ENCODE data around the gene SCG2. TPM values are rescaled to one million over a fixed set of nuclear protein-coding genes. Genes with fewer than 3 reads are reported as not detected.
A peak's percentile ranks its signal among the peaks of the same experiment; 100 is the strongest.

SCG2 gene
- total and polyA plus RNA-seq, 4 donors: 1.5 to 6.0 (median 2.9) TPM

DNA sequence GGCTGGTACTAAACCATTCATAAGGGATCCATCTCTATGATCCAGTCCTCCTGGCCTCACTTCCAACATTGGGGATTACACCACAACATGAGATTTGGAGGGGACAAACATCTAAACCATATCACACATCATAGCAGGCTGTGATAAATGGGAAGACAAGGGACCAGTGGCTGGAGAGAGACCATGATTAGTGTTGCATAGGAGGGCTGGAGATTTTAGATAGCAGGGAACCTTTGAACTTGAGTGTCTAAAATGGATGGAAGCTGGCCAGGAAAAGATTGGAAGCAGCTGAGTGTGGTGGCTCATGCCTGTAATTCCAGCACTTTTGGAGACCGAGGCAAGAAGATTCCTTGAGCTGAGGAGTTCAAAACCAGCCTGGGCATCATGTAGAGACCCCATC is 12.4 kb upstream of the SCG2 start:
- WGBS, 2 donors: 94 to 100% methylated on average over 1 of the region's 1 CpG
- Histone ChIP-seq H3K4me1 (ENCODE audit: control insufficient read depth in 1 of 2, insufficient read depth in 2 of 2, low read length in 2 of 2) (no peaks in the 10 kb centered on the region), H3K9me3 (ENCODE audit: control insufficient read depth, low read length) (no peaks in the 10 kb centered on the region), H3K27ac (ENCODE audit: low read depth in 1 of 2, low read length in 2 of 2) (no peak overlapping the region), H3K4me3 (ENCODE audit: low read length in 2 of 2) (no peak overlapping the region), H3K36me3 (ENCODE audit: control insufficient read depth in 1 of 2, insufficient read depth in 2 of 2, low read length in 1 of 2) (no peaks in the 10 kb centered on the region), H3K27me3 (ENCODE audit: control insufficient read depth in 1 of 2, insufficient read depth in 2 of 2, low read length in 1 of 2) (no peaks in the 10 kb centered on the region)
- ATAC-seq (ENCODE audit: low FRiP score) (no peak), DNase-seq (no peak)
- intact Hi-C loops (cut with DNase I): loop anchor here in 1 of 2 donors (10.0 kb wide), 1 partner anchor 150 kb away; no protein-coding TSS in a partner anchor

DNA sequence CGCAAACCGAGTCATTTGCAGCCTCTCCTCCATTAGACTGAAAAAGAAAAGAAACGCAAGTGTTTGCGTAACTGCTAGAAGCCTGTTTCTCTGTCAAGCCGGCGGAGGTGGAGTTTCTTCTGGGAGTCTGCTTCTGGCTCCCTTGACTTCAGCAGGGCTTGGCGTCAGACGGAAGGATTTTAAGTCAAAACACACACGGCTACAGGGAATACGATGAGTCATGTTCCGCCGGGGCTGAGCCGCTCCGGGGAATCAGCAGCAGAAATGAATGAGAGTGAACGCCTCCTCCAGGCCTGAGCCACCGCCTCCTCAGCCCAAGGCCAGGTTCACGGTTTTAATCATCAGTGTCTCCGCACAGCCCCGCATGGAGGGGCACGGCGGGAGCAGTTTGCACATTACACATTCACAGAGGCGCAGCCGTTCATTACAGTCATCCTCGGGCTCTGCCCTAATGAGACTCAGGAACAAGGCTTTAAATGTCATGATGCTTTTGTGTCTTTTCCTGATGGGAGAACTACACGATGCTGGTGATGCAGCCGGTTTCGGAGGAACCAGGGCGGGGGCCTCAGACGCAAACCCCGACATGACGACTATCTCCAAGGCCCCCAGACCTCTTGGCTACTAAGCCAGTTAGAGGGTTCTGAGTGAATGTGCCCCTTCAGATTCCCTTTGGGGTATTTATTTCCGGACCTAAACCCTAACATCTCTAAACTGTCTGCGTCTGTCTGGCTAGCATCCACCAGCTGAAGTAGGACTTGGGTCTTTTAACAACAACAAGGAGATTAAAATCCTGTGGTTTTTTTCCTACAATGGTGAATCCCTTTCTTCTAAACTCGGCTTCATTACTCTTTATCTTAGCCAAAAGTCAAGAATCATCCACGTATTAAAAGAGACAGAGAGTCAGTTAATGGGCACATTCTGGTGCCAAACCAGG is 11.1 kb upstream of the SCG2 start:
- H3K4me3 ChIP-seq (ENCODE audit: low read length in 2 of 2): peak overlapping the region in 1 of 2 donors; percentile 52
- H3K36me3 ChIP-seq (ENCODE audit: control insufficient read depth in 1 of 2, insufficient read depth in 2 of 2, low read length in 1 of 2): no peaks in the 10 kb centered on the region
- ATAC-seq (ENCODE audit: low FRiP score): peak; percentile 94
- no peaks in the 10 kb centered on the region for H3K9me3 ChIP-seq (ENCODE audit: control insufficient read depth, low read length)
- intact Hi-C loops (cut with DNase I): loop anchor here in 1 of 2 donors (10.0 kb wide), 1 partner anchor 148 kb away; no protein-coding TSS in a partner anchor
- H3K27ac ChIP-seq (ENCODE audit: low read depth in 1 of 2, low read length in 2 of 2): no peak overlapping the region
- WGBS, 2 donors: 10% methylated on average over 35 of the region's 35 CpGs
- DNase-seq: peak; percentile 92 to 93
- H3K4me1 ChIP-seq (ENCODE audit: control insufficient read depth in 1 of 2, insufficient read depth in 2 of 2, low read length in 2 of 2): no peaks in the 10 kb centered on the region
- no peaks in the 10 kb centered on the region for H3K27me3 ChIP-seq (ENCODE audit: control insufficient read depth in 1 of 2, insufficient read depth in 2 of 2, low read length in 1 of 2)

DNA sequence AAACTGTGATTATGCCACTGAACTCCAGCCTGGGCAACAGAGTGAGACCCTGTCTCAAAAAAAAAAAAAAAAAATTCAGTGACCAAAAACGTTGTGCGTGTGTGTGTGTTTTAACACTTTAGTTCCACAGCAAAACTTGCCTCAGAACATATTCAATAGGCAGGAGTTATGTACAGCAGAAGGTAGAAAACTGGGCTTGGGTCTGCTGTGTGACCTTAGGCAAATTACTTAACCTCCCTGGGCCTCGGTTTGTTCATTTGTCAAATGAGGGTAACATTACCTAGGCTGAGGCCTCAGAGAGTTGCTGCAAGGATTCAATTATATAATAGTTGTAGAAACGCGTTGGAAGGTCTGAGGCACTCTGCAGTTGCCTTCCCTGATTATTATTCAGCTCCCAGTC is 10.3 kb upstream of the SCG2 start:
- no peaks in the 10 kb centered on the region for H3K36me3 ChIP-seq (ENCODE audit: control insufficient read depth in 1 of 2, insufficient read depth in 2 of 2, low read length in 1 of 2)
- no peaks in the 10 kb centered on the region for H3K4me1 ChIP-seq (ENCODE audit: control insufficient read depth in 1 of 2, insufficient read depth in 2 of 2, low read length in 2 of 2)
- ATAC-seq (ENCODE audit: low FRiP score): peak; percentile 12
- intact Hi-C loops (cut with DNase I): loop anchor here in 1 of 2 donors (10.0 kb wide), 1 partner anchor 148 kb away; no protein-coding TSS in a partner anchor
- no peak for DNase-seq
- no peaks in the 10 kb centered on the region for H3K9me3 ChIP-seq (ENCODE audit: control insufficient read depth, low read length)
- peak overlapping the region in 1 of 2 donors; percentile 59 for H3K27ac ChIP-seq (ENCODE audit: low read depth in 1 of 2, low read length in 2 of 2)
- no peaks in the 10 kb centered on the region for H3K27me3 ChIP-seq (ENCODE audit: control insufficient read depth in 1 of 2, insufficient read depth in 2 of 2, low read length in 1 of 2)
- peak overlapping the region in 1 of 2 donors; percentile 52 for H3K4me3 ChIP-seq (ENCODE audit: low read length in 2 of 2)
- 39 to 42% methylated on average over 5 of the region's 5 CpGs for WGBS, 2 donors

- no peaks in the 10 kb centered on the region for H3K4me1 ChIP-seq (ENCODE audit: control insufficient read depth in 1 of 2, insufficient read depth in 2 of 2, low read length in 2 of 2)
- WGBS, 2 donors: 97 to 100% methylated on average over 2 of the region's 2 CpGs
- H3K9me3 ChIP-seq (ENCODE audit: control insufficient read depth, low read length): no peaks in the 10 kb centered on the region
- ATAC-seq (ENCODE audit: low FRiP score) (no peak), DNase-seq (no peak)
- no peak overlapping the region for H3K4me3 ChIP-seq (ENCODE audit: low read length in 2 of 2)
- H3K27ac ChIP-seq (ENCODE audit: low read depth in 1 of 2, low read length in 2 of 2): no peak overlapping the region
- no peaks in the 10 kb centered on the region for H3K27me3 ChIP-seq (ENCODE audit: control insufficient read depth in 1 of 2, insufficient read depth in 2 of 2, low read length in 1 of 2)
- intact Hi-C loops (cut with DNase I): loop anchor here in 1 of 2 donors (10.0 kb wide), 1 partner anchor 146 kb away; no protein-coding TSS in a partner anchor
- H3K36me3 ChIP-seq (ENCODE audit: control insufficient read depth in 1 of 2, insufficient read depth in 2 of 2, low read length in 1 of 2): no peaks in the 10 kb centered on the region
Measured at GRCh38 chr2:223611061-223611460, 8.9 kb upstream of the SCG2 start.

GRCh38 chr2:223607476-223607875 is 5.3 kb upstream of the SCG2 start:
- WGBS, 2 donors: 74 to 79% methylated on average over 5 of the region's 5 CpGs
- Histone ChIP-seq H3K4me3 (ENCODE audit: low read length in 2 of 2) (no peak overlapping the region), H3K9me3 (ENCODE audit: control insufficient read depth, low read length) (no peaks in the 10 kb centered on the region), H3K27me3 (ENCODE audit: control insufficient read depth in 1 of 2, insufficient read depth in 2 of 2, low read length in 1 of 2) (no peaks in the 10 kb centered on the region), H3K27ac (ENCODE audit: low read depth in 1 of 2, low read length in 2 of 2) (no peak overlapping the region), H3K4me1 (ENCODE audit: control insufficient read depth in 1 of 2, insufficient read depth in 2 of 2, low read length in 2 of 2) (no peaks in the 10 kb centered on the region), H3K36me3 (ENCODE audit: control insufficient read depth in 1 of 2, insufficient read depth in 2 of 2, low read length in 1 of 2) (no peaks in the 10 kb centered on the region)
- ATAC-seq (ENCODE audit: low FRiP score) (no peak), DNase-seq (no peak)
- intact Hi-C loops (cut with DNase I): no loop called here

DNA sequence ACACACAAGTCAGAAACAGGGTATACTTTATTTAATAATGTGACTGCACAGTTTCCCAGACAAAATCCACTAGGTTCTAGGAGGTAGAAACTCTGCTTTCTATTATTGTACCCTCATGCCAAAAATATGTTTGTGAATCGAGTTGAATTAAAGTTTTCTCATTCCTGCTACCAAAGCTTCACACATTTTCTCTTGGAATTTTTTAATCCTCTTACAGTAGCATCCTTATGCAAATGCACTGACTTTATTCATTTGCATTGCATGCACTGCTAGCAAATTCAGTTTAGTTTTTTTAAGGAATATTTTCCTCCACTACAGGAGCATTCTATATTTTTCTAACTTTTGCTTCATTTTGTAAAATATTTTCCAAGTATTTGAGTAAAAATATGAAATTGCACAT is 4.8 kb upstream of the SCG2 start:
- Histone ChIP-seq H3K4me3 (ENCODE audit: low read length in 2 of 2) (no peak overlapping the region), H3K27ac (ENCODE audit: low read depth in 1 of 2, low read length in 2 of 2) (no peak overlapping the region), H3K9me3 (ENCODE audit: control insufficient read depth, low read length) (no peaks in the 10 kb centered on the region), H3K4me1 (ENCODE audit: control insufficient read depth in 1 of 2, insufficient read depth in 2 of 2, low read length in 2 of 2) (no peaks in the 10 kb centered on the region), H3K27me3 (ENCODE audit: control insufficient read depth in 1 of 2, insufficient read depth in 2 of 2, low read length in 1 of 2) (no peaks in the 10 kb centered on the region), H3K36me3 (ENCODE audit: control insufficient read depth in 1 of 2, insufficient read depth in 2 of 2, low read length in 1 of 2) (no peaks in the 10 kb centered on the region)
- DNase-seq: no peak
- intact Hi-C loops (cut with DNase I): no loop called here
- ATAC-seq (ENCODE audit: low FRiP score): no peak
- WGBS, 2 donors: 6 to 19% methylated on average over 1 of the region's 1 CpG

- H3K4me1 ChIP-seq (ENCODE audit: control insufficient read depth in 1 of 2, insufficient read depth in 2 of 2, low read length in 2 of 2): no peaks in the 10 kb centered on the region
Measured at GRCh38 chr2:223604231-223604630, 2.1 kb upstream of the SCG2 start.

DNA sequence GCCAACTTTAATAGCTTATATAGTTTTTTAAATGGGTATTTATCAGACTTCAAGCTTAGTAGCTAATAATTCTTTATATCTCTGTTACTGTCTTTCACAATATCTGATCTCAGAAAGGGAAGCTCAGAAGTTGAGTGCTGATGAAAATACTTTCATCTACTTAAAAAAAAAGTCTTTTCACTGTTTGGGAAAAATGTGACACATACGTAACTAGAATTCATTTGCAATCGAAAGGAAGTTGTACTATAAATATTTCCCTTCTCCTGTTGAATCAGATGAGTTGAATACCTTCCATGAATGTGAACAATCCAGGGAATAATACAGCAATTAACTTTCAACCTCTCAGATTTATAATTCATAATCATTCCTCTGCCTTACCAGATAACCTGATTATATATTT is 811 bp upstream of the SCG2 start:
- DNase-seq: no peak
- Histone ChIP-seq H3K27ac (ENCODE audit: low read depth in 1 of 2, low read length in 2 of 2) (no peak overlapping the region), H3K4me3 (ENCODE audit: low read length in 2 of 2) (no peak overlapping the region), H3K4me1 (ENCODE audit: control insufficient read depth in 1 of 2, insufficient read depth in 2 of 2, low read length in 2 of 2) (peaks cover 0 to 1% of the 10 kb centered on the region in 2 donors), H3K9me3 (ENCODE audit: control insufficient read depth, low read length) (no peaks in the 10 kb centered on the region), H3K27me3 (ENCODE audit: control insufficient read depth in 1 of 2, insufficient read depth in 2 of 2, low read length in 1 of 2) (no peaks in the 10 kb centered on the region), H3K36me3 (ENCODE audit: control insufficient read depth in 1 of 2, insufficient read depth in 2 of 2, low read length in 1 of 2) (no peaks in the 10 kb centered on the region)
- no peak for ATAC-seq (ENCODE audit: low FRiP score)
- WGBS, 2 donors: 36 to 52% methylated on average over 2 of the region's 2 CpGs
- intact Hi-C loops (cut with DNase I): no loop called here

More at GRCh38 chr2:223604231-223604630, 2.1 kb upstream of the SCG2 start:
- no peaks in the 10 kb centered on the region for H3K36me3 ChIP-seq (ENCODE audit: control insufficient read depth in 1 of 2, insufficient read depth in 2 of 2, low read length in 1 of 2)
- no peak for ATAC-seq (ENCODE audit: low FRiP score)
- H3K27ac ChIP-seq (ENCODE audit: low read depth in 1 of 2, low read length in 2 of 2): no peak overlapping the region
- WGBS, 2 donors: 66 to 67% methylated on average over 2 of the region's 2 CpGs
- intact Hi-C loops (cut with DNase I): no loop called here
- DNase-seq: no peak
- no peak overlapping the region for H3K4me3 ChIP-seq (ENCODE audit: low read length in 2 of 2)
- H3K9me3 ChIP-seq (ENCODE audit: control insufficient read depth, low read length): no peaks in the 10 kb centered on the region
- H3K27me3 ChIP-seq (ENCODE audit: control insufficient read depth in 1 of 2, insufficient read depth in 2 of 2, low read length in 1 of 2): no peaks in the 10 kb centered on the region

GRCh38 chr2:223601018-223601417 is 1.1 kb downstream of the SCG2 start:
- H3K4me1 ChIP-seq (ENCODE audit: control insufficient read depth in 1 of 2, insufficient read depth in 2 of 2, low read length in 2 of 2): peaks cover 0 to 1% of the 10 kb centered on the region in 2 donors
- intact Hi-C loops (cut with DNase I): no loop called here
- H3K9me3 ChIP-seq (ENCODE audit: control insufficient read depth, low read length): peaks cover 1% of the 10 kb centered on the region
- no peaks in the 10 kb centered on the region for H3K36me3 ChIP-seq (ENCODE audit: control insufficient read depth in 1 of 2, insufficient read depth in 2 of 2, low read length in 1 of 2)
- no peak overlapping the region for H3K4me3 ChIP-seq (ENCODE audit: low read length in 2 of 2)
- no peak overlapping the region for H3K27ac ChIP-seq (ENCODE audit: low read depth in 1 of 2, low read length in 2 of 2)
- no peaks in the 10 kb centered on the region for H3K27me3 ChIP-seq (ENCODE audit: control insufficient read depth in 1 of 2, insufficient read depth in 2 of 2, low read length in 1 of 2)
- ATAC-seq (ENCODE audit: low FRiP score) (no peak), DNase-seq (no peak)

Measured in aorta (tissue), 5 donors.